ENCODE data around the gene LMX1B. TPM values are rescaled to one million over a fixed set of nuclear protein-coding genes. Genes with fewer than 3 reads are reported as not detected.
"Not testable (repeated sequence)": the region's sequence is repeated elsewhere in the genome, so short reads cannot be mapped to it uniquely, and the experiment has no call there.

Gene LMX1B
- polyA plus RNA-seq, 1 donor, result 0.80 TPM

GRCh38 chr9:126633881-126634558 is 20.3 kb downstream of the LMX1B start:
- no peak for DNase-seq (ENCODE audit: low read depth)

- no peak for DNase-seq (ENCODE audit: low read depth)
Measured at GRCh38 chr9:126635061-126635460, 21.3 kb downstream of the LMX1B start.

- DNase-seq (ENCODE audit: low read depth), result no peak
Measured at GRCh38 chr9:126635661-126636439, 22.1 kb downstream of the LMX1B start.

- no peak for DNase-seq (ENCODE audit: low read depth)
Measured at GRCh38 chr9:126636983-126637798, 23.5 kb downstream of the LMX1B start.

DNA sequence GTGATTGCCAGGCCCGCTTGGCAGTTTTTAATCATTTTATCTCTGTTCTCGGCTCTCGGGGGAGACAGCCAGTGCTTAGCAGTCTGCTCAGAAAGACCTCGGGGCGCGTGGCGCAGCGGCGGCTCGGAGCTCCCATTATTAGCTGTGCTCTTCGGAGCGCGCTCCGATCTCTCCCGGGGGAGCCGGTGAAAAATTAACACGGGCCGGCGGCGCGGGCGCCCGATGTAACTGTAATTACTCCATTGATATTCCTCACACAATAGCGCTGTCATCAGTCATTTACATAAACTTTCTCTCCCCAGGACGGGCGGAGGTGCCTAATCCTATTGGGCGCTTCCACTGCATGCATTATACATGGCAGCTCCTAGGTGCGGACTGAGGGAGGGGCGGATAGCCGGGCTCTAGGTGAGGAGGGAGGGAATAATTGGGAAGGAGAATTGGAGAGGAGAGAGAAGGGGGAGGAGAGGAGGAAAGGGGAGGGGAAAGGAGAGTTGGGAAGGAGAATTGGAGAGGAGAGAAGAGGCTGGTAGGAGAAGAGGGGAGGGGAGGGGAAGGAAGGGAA is 24.9 kb downstream of the LMX1B start:
- no peak for DNase-seq (ENCODE audit: low read depth)

DNA sequence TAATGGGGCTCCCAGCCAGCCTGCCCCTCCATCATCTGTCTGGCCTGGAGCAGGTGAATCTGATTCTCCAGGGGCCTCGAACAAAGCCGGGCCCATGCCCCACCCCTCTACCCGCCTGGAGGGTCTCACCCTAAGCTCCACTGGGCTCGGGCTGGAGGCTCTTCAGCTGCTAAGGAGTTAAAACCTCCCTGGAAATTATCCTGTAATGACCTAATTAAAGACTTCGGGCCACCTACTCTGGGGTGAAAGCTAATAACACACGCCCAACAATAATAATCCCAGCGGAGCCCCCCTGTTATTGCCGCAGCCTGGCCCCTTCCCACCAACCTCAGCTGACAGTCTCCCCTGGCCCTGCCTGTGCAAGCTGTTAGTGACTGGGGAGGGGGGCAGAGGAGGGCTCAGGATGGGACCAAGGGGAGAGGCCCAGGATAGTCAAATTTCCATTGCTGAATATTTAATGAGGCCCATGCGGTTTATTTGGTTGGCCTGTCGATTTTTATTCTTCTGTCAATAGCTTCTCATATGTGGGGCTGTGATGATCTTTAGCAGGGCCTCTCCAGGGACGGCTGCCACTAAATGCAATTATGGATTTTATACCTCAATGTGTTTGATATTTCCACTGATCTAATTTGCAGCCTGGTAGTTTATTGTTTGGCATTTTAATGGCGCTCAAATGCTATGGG is 25.7 kb downstream of the LMX1B start:
- DNase-seq (ENCODE audit: low read depth), result no peak

DNA sequence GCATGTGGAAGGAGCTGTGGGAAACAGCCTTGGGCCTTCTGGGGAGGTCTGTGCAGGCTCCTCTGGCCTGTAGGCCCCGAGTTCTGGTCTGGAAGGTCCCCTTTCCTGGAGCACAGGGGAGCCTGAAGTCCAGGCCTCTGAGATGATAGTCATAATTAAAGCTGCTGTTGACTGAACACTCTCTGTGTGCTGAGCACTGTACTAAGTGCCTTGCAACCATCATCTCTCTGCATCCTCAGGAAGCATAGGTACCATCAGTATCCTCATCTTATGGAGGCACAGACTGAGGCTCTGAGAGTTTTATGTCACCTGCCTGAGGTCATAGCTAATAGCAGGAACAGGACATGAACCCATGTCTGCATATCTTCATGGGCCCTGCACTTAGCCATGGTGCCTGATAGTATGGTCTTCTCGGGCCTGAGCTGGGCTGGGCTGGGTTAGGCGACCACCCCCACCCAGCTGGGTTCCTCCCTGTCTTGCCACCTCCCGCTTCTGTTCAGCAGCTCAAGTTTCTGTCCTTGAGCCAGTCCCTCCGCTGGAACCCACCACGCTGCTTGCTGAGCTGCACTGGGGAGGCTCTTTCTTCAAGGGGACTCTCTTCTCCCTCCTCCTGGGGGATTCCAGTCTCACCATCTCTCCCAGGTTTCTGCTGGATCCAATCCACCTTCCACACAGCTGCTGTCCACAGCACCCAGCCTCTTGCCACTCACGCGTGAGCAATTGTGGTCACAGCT is 27.6 kb downstream of the LMX1B start:
- DNase-seq (ENCODE audit: low read depth), result no peak

- DNase-seq (ENCODE audit: low read depth), result no peak
Measured at GRCh38 chr9:126642010-126642744, 28.4 kb downstream of the LMX1B start.

- DNase-seq (ENCODE audit: low read depth), result no peak
Measured at GRCh38 chr9:126642839-126643238, 29.1 kb downstream of the LMX1B start.

DNA sequence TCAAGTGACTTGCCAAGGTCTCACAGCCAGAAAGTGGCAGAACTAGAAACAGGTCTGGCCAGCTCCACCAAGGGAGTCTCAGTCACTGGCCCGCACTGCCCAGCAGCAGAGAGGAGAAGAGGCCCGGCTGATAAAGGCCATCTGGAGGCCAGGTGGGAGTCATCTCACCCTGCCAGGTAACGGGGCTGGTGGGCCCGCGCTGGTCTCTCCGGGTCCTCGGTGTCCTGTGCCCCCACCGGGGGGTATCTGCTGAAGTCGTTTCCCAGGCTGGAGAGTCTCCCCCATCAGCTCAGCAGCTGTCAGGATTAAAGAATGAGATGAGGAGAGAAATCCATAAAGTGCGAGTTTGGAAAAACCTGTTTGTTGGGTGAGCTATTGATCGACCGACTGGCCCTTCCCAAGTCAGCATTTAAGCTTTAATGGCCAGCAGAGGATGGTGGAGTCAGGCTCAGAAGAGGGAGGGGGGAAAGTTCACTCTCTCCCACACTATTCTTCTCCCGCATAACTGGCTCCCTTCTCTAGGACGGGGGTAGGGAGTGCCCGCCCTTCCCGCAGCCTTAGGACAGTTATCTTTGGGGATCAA is 30.3 kb downstream of the LMX1B start:
- DNase-seq (ENCODE audit: low read depth), result no peak

- DNase-seq (ENCODE audit: low read depth), result no peak
Measured at GRCh38 chr9:126646162-126646561, 32.4 kb downstream of the LMX1B start.

DNA sequence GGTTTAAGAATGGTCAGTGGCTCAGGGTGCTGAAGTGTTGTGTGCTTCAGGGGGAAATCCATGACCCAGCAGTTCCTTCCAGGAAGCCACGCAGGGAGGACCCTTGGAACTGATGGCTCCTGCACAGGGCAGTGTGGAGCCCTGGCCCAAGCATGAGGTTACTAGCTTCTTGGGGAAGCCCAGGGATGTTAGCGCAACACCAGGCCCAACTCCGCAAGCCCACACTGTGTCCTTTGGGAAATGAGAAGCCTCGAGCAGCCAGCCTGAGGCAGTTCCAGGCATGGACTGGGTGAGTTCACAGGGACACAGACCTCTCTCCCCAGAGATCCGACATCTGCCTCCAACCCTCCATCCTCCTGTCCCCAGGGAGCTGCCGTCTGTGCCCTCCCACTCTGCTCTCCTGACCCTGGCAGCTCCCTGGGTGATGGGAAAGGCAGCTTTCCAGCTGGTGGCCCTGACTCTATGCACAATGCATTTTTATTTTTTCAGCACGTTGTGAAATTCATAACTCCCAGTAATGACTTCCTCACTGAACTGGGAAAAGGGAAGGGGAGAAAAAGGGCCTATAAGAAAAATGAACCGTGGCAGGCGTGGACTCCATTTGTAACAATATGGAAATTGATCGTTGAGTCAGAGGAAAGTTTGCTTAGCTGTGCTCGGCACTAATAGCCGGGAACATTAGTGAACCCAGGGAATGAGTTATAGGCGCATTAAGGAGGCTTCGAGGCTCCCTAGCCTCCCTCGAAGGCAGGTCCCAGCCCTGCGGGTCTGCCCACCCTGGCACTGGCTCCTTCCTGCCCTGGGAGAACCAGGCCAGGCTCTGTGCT is 34.1 kb downstream of the LMX1B start:
- DNase-seq (ENCODE audit: low read depth), result no peak

GRCh38 chr9:126649477-126649876 is 35.7 kb downstream of the LMX1B start:
- DNase-seq (ENCODE audit: low read depth), result no peak

- no peak for DNase-seq (ENCODE audit: low read depth)
Measured at GRCh38 chr9:126650404-126651341, 36.9 kb downstream of the LMX1B start.

- no peak for DNase-seq (ENCODE audit: low read depth)
Measured at GRCh38 chr9:126652140-126652582, 38.4 kb downstream of the LMX1B start.

DNA sequence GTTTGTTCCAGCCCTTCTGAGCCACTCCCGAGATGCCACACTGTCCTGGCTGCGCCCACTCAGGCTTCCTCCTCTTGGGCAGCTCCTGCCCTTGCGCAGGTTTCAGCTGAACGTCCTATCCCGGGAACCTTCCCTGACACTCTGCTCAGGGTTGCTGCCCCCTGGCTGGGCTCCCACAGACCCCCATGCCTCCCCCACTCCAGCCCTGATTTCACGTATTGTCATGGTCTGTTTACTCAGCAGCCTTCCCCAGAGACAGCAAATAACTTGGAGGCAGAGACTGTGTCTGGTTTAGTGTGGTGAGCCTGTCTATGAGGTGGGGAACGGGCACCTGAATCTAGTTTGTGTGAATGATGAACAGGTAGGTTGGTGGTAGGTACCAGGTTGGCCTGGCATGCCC is 40.4 kb downstream of the LMX1B start:
- no peak for DNase-seq (ENCODE audit: low read depth)

DNA sequence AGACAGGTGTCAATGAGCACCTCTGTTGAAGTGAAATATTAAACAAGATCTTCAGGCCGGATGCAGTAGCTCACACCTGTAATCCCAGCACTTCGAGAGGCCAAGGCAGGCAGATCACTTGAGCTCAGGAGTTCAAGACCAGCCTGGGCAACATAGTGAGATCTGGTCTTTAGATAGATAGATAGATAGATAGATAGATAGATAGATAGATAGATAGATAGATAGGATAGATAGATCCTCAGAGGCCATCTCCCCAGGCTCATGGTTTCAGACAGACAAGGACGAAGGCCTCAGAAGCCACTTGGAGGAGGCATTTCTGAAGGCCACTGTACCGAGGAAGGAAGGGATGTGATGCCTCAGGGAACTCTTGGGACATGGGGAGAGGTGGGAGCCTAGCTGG is 42.5 kb downstream of the LMX1B start:
- not testable (repeated sequence) for DNase-seq (ENCODE audit: low read depth)

Measured in forelimb muscle (tissue), 1 donor.